NCI-H2227 treated with DMSO at 0.1 percent for 48 hours (cell line): Measurements from ENCODE around the gene GBP5.
A peak's percentile ranks its signal among the peaks of the same experiment; 100 is the strongest.
"Not testable (repeated sequence)": the region's sequence is repeated elsewhere in the genome, so short reads cannot be mapped to it uniquely, and the experiment has no call there.

Source experiments
- DNase-seq: peaks from one replicate; lab custom pipeline; 2025; lab: John Stamatoyannopoulos, UW

The GBP5 gene

GRCh38 chr1:89280766-89281165 lies 8.1 kb upstream of the GBP5 start:
- no peak for DNase-seq

- DNase-seq, result no peak
Measured at GRCh38 chr1:89279011-89279466, 6.4 kb upstream of the GBP5 start.

- DNase-seq, result no peak
Measured at GRCh38 chr1:89277725-89278124, 5.1 kb upstream of the GBP5 start.

GRCh38 chr1:89276690-89277089 lies 4.0 kb upstream of the GBP5 start:
- no peak for DNase-seq

- DNase-seq, result no peak
Measured at GRCh38 chr1:89274411-89274857, 1.8 kb upstream of the GBP5 start.

- DNase-seq, result no peak
Measured at GRCh38 chr1:89273324-89273778, 691 bp upstream of the GBP5 start.

- no peak for DNase-seq
Measured at GRCh38 chr1:89271341-89272015, 1.2 kb downstream of the GBP5 start.

GRCh38 chr1:89270423-89270822 lies 2.2 kb downstream of the GBP5 start:
- DNase-seq, result no peak

- DNase-seq, result no peak
Measured at GRCh38 chr1:89269277-89269676, 3.4 kb downstream of the GBP5 start.

GRCh38 chr1:89262643-89263042 lies 10.0 kb downstream of the GBP5 start:
- DNase-seq, result no peak

GRCh38 chr1:89261926-89262515 lies 10.6 kb downstream of the GBP5 start:
- DNase-seq, result peak; percentile 21

GRCh38 chr1:89260566-89261255 lies 11.9 kb downstream of the GBP5 start:
- DNase-seq, result no peak

GRCh38 chr1:89260042-89260441 lies 12.6 kb downstream of the GBP5 start:
- DNase-seq, result no peak

GRCh38 chr1:89259283-89259971 lies 13.2 kb downstream of the GBP5 start:
- no peak for DNase-seq

- no peak for DNase-seq
Measured at GRCh38 chr1:89257041-89257440, 15.6 kb downstream of the GBP5 start.

GRCh38 chr1:89255581-89255980 lies 17.1 kb downstream of the GBP5 start:
- DNase-seq, result not testable (repeated sequence)

- no peak for DNase-seq
Measured at GRCh38 chr1:89254658-89255287, 17.9 kb downstream of the GBP5 start.

GRCh38 chr1:89243046-89243445 lies 29.6 kb downstream of the GBP5 start:
- DNase-seq, result no peak
